ENCODE data around the gene ARHGAP8. TPM values are rescaled to one million over a fixed set of nuclear protein-coding genes. Genes with fewer than 3 reads are reported as not detected.

Gene ARHGAP8
- total RNA-seq, 2 experiments from 2014 or later, result 2.1 to 3.2 TPM

DNA sequence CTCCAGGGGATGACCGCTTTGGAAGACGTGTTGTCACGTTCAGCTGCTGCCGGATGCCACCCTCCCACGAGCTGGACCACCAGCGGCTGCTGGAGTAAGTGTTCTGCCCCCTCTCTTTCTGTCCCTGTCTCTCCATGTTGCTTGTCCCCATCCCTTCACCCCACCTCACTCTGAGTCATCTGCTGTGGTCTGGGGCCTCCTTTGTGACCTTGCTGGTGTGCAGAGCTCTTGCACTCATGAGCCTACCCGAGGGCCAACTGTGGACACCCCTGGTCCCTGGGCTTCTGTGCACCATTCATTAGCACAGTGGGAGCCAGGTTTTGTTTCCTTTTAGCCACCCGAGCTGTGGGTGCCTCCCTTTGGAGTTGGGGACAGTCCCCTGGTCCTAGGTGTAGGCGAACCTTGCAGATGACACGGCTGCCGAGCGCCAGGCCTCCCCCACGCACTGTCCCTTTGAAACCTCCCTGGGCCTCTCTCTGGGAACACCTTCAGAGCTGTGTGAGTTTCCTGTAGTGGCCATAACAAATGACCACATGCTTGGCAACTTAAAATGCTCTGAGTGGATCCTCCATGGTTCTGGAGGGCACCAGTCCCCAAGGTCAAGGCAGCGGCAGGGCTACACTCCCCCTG is 49.8 kb downstream of the ARHGAP8 start:
- Mint-ChIP-seq H3K9me3 (no peaks in the 10 kb centered on the region), H3K4me3 (no peak overlapping the region), H3K4me1 (ENCODE audit: low read depth) (peaks cover 20% of the 10 kb centered on the region), H3K27ac (no peak overlapping the region), H3K27me3 (no peaks in the 10 kb centered on the region), H3K36me3 (ENCODE audit: low read depth) (no peaks in the 10 kb centered on the region)
- TF ChIP-seq, protein P1, sequence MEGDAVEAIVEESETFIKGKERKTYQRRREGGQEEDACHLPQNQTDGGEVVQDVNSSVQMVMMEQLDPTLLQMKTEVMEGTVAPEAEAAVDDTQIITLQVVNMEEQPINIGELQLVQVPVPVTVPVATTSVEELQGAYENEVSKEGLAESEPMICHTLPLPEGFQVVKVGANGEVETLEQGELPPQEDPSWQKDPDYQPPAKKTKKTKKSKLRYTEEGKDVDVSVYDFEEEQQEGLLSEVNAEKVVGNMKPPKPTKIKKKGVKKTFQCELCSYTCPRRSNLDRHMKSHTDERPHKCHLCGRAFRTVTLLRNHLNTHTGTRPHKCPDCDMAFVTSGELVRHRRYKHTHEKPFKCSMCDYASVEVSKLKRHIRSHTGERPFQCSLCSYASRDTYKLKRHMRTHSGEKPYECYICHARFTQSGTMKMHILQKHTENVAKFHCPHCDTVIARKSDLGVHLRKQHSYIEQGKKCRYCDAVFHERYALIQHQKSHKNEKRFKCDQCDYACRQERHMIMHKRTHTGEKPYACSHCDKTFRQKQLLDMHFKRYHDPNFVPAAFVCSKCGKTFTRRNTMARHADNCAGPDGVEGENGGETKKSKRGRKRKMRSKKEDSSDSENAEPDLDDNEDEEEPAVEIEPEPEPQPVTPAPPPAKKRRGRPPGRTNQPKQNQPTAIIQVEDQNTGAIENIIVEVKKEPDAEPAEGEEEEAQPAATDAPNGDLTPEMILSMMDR (IDR thresholded peaks at IDR 0.05), result no peak
- ChIA-PET POLR2A (no interaction called here), CTCF (no interaction called here)
- DNase-seq, result peak; percentile 25
- intact Hi-C loops (cut with micrococcal nuclease), result no loop called here
- ATAC-seq, result peak; percentile 61

DNA sequence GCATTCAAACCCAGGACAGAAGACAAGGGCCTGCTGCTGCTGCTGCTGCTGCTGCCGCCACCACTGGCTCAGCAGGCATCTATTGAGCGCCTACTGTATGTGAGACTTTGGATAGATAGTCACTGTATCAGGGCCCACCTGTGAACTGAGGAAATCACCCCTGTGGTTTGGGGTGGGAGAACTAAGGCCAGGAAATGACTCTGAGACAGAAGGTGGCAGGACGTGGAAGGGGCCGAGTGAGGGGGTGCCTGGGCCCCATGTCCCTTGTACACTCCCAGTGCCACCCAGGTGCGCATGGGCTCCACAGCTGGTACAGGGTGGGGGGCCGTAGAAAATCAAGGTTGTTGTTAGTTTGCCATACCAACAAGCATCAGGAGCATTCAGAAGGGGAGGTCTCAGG is 50.6 kb downstream of the ARHGAP8 start:
- TF ChIP-seq, protein P1 (IDR thresholded peaks at IDR 0.05), result no peak
- no peaks in the 10 kb centered on the region for H3K27me3 Mint-ChIP-seq
- no peaks in the 10 kb centered on the region for H3K9me3 Mint-ChIP-seq
- POLR2A ChIA-PET, result no interaction called here
- no peak overlapping the region for H3K27ac Mint-ChIP-seq
- H3K4me3 Mint-ChIP-seq, result no peak overlapping the region
- ATAC-seq (peak; percentile 43), DNase-seq (peak; percentile 30)
- CTCF ChIA-PET, result no interaction called here
- peaks cover 20% of the 10 kb centered on the region for H3K4me1 Mint-ChIP-seq (ENCODE audit: low read depth)
- H3K36me3 Mint-ChIP-seq (ENCODE audit: low read depth), result no peaks in the 10 kb centered on the region
- intact Hi-C loops (cut with micrococcal nuclease), result no loop called here

DNA sequence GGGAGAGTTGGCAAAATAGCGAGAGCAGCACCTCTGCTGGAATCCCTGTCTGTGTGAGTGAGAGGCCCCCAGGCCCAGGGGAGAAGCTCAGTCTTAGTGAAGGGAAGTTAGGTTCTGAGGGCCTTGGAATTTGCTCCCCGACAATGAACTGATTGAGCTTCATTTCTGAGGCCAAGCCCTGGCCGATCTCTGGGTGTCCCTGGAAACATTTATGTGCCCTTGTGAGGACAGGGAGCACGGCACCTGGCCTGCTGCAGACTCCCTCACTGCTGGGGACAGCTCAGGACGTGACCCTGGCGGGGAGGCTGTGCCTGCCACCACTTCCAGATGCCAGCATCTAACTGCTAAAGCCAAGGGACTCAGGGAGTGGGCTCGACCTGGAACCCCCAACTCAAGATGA is 52.0 kb downstream of the ARHGAP8 start:
- ChIA-PET CTCF (no interaction called here), POLR2A (no interaction called here)
- no peak overlapping the region for H3K4me3 Mint-ChIP-seq
- TF ChIP-seq, protein P1 (IDR thresholded peaks at IDR 0.05), result no peak
- no peaks in the 10 kb centered on the region for H3K36me3 Mint-ChIP-seq (ENCODE audit: low read depth)
- H3K4me1 Mint-ChIP-seq (ENCODE audit: low read depth), result peaks cover 25% of the 10 kb centered on the region
- intact Hi-C loops (cut with micrococcal nuclease), result no loop called here
- ATAC-seq (no peak), DNase-seq (no peak)
- no peaks in the 10 kb centered on the region for H3K9me3 Mint-ChIP-seq
- no peak overlapping the region for H3K27ac Mint-ChIP-seq
- no peaks in the 10 kb centered on the region for H3K27me3 Mint-ChIP-seq

DNA sequence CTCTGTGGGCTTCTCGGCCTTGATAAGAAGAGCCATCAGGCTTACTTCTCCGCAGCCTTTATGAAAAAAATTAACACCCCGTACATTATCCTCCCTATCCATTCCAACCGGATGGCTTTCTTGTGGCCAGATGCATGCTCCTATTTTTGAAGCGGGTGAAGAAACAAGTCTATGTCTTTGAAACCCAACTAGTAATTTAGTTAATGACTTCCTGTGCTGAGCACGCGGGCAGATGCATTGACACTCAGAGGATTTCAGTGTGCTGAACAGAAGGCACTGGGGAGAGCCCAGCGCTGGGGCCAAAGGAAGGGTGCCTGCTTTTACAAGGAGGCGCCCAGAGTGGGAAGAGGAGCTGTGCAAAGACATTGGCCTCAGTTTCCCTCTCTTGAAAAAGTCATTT is 53.3 kb downstream of the ARHGAP8 start:
- Mint-ChIP-seq H3K27me3 (no peaks in the 10 kb centered on the region), H3K27ac (no peak overlapping the region), H3K4me1 (ENCODE audit: low read depth) (peaks cover 25% of the 10 kb centered on the region), H3K9me3 (no peaks in the 10 kb centered on the region), H3K4me3 (no peak overlapping the region), H3K36me3 (ENCODE audit: low read depth) (no peaks in the 10 kb centered on the region)
- intact Hi-C loops (cut with micrococcal nuclease), result no loop called here
- TF ChIP-seq, protein P1 (IDR thresholded peaks at IDR 0.05), result no peak
- no peak for ATAC-seq
- DNase-seq, result peak; percentile 7
- CTCF ChIA-PET, result interaction anchor here (1.5 kb wide), 1 partner anchor 15 kb away, joined by 4 read pairs; no protein-coding TSS in a partner anchor
- POLR2A ChIA-PET, result no interaction called here

DNA sequence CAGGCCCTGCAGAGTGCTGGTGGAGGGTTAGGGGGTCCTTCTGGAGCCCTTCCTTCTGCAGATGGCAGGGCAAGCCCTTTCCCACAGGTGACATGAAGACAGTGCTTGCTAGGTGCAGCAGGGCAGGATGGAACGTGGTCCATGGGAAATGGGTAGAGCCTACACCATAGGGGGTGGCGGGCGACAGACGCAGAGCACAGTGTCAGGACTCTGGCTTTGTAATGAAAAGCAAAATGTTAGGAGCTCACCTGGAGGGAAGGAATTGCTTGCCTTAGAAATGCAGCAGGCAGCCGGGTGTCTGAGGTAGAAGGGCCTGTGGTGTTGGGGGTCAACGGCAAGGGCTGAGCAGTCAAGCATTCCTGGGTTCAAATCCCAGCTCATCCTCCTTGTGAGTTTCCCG is 54.9 kb downstream of the ARHGAP8 start:
- intact Hi-C loops (cut with micrococcal nuclease), result no loop called here
- H3K4me1 Mint-ChIP-seq (ENCODE audit: low read depth), result peaks cover 21% of the 10 kb centered on the region
- POLR2A ChIA-PET, result no interaction called here
- H3K9me3 Mint-ChIP-seq, result no peaks in the 10 kb centered on the region
- H3K27me3 Mint-ChIP-seq, result no peaks in the 10 kb centered on the region
- TF ChIP-seq, protein P1 (IDR thresholded peaks at IDR 0.05), result no peak
- H3K4me3 Mint-ChIP-seq, result no peak overlapping the region
- CTCF ChIA-PET, result interaction anchor here (1.5 kb wide), 1 partner anchor 14 kb away, joined by 4 read pairs; no protein-coding TSS in a partner anchor
- no peak for DNase-seq
- H3K27ac Mint-ChIP-seq, result no peak overlapping the region
- ATAC-seq, result no peak
- H3K36me3 Mint-ChIP-seq (ENCODE audit: low read depth), result no peaks in the 10 kb centered on the region
